GM13977 (cell line): Measurements from ENCODE around the gene ADORA2A.
A peak's percentile ranks its signal among the peaks of the same experiment; 100 is the strongest.

ENCODE experiments used
- DNase-seq: peaks from one replicate; pipeline ENCODE4 v3.0.0; 2012; ENCODE audit warnings: low spot score
- CTCF ChIP-seq: IDR thresholded peaks from 2 replicates; pipeline ENCODE4 v1.5.1; 2012; ENCODE audit warnings: mild to moderate bottlenecking, control low read depth; ENCODE audit not compliant: insufficient read depth; ENCODE audit errors: extremely low read depth, missing control alignments
- in situ Hi-C: fragments of 300-500 bp; cut with MboI; formaldehyde crosslinking; loops from one replicate; pipeline ENCODE4 v1.12.0; 2022; ENCODE audit warnings: low sequenced_read_pairs, low pct_unique_long_range_greater_than_20kb, mixed read lengths, inconsistent platforms; ENCODE audit not compliant: unreplicated experiment

ADORA2A gene

GRCh38 chr22:24431309-24432034 is 4.1 kb downstream of the ADORA2A start:
- no peak for DNase-seq
- in situ Hi-C loops: no loop called here
- no peak for TF ChIP-seq CTCF

DNA sequence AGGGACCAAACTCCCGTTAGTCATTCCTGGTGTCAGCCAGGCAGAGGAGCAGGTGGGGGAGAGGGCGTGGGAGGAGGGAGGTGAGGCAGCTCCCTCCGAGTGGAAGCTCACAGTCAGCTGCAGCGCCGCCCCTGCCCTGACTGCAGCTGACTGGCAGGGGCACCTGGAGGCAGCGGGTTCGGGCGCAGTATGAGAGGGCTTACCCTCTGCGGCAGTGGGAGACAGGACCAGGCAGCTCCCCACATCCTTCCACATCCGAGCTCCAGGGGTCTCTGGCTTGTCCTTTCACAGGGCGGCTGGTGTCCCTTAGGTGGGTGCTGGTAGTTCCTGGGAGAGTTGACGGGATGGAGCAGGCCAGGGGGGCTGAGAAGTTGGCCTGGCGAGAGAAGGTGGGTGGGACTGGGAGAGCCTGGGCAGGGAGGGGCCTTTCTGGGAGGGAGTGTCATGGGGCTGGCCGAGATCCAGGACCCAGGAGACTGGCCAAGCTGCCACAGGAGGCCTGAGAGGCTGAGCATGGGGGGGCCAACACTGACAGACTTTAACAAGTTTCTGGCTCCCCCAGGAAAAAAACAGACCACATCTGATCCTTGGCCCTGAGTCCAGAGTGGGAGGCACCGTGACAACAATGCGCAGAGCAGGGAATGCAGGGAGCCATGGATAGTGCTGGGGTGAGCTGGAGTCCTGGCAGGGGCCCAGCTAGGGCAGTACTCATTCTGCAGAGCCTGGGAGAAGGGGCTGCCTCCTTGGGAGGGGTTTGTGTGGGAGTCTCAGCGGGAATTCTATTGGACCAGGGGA is 4.9 kb downstream of the ADORA2A start:
- DNase-seq: no peak
- in situ Hi-C loops: no loop called here

GRCh38 chr22:24433001-24433827 is 5.8 kb downstream of the ADORA2A start:
- TF ChIP-seq CTCF: no peak
- DNase-seq: no peak
- in situ Hi-C loops: no loop called here

More for the DNA sequence above, 4.9 kb downstream of the ADORA2A start:
- TF ChIP-seq CTCF: no peak

- peak; percentile 90 for DNase-seq
- in situ Hi-C loops: no loop called here
- no peak for TF ChIP-seq CTCF
Measured at GRCh38 chr22:24433828-24434470, 6.5 kb downstream of the ADORA2A start.

DNA sequence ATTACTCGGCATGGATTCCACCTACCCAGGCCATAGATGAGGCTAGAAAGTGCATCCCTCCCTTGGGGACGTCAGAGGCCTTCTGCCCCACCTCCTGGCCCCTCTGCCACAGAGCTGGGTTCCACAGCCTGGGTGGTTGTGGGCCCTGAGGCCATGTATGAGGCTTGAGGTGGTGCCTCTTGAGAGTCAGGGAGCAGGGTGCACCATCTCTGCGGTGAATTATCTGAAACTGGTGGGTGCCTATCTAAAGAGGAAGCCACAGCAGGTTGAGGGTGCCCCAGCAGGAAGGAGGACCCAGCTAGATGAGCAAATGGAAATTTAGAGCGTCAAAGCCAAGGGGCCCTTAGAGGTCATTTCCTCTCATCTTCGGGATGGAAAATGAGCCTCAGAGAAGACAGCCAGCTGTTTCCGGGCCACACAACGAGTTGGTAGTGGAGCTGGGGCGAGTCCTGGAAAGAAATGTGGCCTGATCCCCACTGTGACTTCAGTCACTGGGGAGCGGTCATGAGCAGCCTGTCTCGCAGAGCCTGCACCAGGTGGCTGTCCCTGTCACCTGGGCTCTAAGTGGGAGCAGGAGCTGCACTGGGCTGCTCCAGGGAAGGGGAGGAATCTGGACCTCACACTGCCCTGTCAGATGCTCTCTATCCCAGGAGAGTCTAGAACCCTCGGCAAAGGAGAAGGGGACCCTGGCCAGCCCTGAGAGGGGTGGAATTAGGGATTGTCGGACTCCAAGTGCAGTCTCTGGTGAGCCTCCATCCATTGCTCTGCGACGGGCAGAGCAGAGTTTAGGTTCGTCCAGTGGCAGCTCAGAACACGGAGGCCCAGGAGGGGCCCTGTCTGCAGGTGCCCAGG is 7.3 kb downstream of the ADORA2A start:
- peak; percentile 87 for DNase-seq
- in situ Hi-C loops: no loop called here
- no peak for TF ChIP-seq CTCF
